MM.1S (cell line): ENCODE measurements around the gene SPOCK1.

Experiments used
- CTCF ChIP-seq: fragments of 300-600 bp; sonication (generic); IDR thresholded peaks from 2 replicates; pipeline ENCODE4 v1.5.1; 2016; ENCODE audit warnings: antibody characterized with exemption, low read length, mixed read lengths
- EZH2phosphoT487 ChIP-seq: fragments of 300-600 bp; sonication (generic); IDR thresholded peaks from 2 replicates; pipeline ENCODE4 v1.6.1; 2018; ENCODE audit warnings: antibody characterized with exemption, low read length

- TF ChIP-seq CTCF = no peak
- no peak for TF ChIP-seq EZH2phosphoT487
Observed at GRCh38 chr5:137179203-137179602, 319.9 kb downstream of the SPOCK1 start.
